Superior temporal gyrus (tissue), 1 donor: ENCODE measurements around the gene PSENEN.
A peak's percentile ranks its signal among the peaks of the same experiment; 100 is the strongest.

ENCODE experiments used
- DNase-seq: peaks from one replicate; pipeline ENCODE4 v3.0.0-alpha.2; 2016; ENCODE audit errors: extremely low spot score

Gene PSENEN

DNA sequence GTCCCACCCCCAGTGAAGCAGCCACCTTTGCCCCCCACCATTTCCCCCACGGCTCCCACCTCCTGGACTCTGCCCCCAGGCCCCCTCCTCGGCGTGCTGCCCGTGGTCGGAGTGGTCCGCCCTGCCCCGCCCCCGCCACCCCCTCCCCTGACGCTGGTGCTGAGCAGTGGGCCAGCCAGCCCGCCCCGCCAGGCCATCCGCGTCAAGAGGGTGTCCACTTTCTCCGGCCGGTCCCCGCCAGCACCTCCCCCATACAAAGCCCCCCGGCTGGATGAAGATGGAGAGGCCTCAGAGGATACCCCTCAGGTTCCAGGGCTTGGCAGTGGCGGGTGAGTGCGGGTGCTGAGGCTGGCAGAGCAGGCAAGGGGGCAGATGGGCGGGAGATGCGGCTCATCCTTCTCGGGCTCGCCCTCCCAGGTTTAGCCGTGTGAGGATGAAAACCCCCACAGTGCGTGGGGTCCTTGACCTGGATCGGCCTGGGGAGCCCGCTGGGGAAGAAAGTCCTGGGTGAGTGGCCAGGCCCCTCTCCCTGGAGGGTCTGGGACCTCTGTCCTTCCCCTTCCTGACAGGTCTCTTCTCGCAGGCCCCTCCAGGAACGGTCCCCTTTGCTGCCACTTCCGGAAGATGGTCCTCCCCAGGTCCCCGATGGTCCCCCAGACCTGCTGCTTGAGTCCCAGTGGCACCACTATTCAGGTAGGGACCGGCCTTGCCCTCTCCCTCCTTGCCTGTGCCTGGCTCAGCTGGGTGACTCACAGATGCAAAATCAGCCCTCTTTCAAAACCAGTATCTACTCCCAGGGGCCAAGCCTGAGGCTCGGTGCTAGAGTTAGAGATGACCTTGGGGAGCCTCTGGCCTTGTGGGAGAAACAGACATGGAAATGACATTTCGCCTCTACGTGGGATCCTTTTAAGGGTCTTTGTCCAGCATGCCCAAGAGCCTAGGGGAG lies 12.0 kb upstream of the PSENEN start:
- no peak for DNase-seq

DNA sequence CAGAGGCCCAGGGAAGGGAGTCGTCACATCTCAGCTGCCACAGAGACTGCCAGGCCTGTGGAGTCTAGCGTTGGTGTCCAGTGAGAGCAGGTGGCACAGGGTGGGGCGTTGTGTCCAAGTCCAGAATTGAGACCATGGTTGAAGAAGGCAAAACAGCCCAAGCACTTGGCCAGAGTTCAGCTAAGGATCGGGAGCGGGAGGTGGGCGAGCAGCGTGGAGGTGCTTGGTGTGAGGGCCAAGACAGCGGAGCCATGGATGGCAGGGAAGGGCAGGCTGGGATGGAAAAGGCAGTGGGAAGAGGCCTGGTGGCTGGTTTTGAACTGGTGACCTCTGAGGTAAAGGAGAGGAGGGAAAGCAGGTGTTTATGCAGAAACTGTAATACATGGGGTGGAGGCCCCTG lies 11.2 kb upstream of the PSENEN start:
- DNase-seq = no peak

DNA sequence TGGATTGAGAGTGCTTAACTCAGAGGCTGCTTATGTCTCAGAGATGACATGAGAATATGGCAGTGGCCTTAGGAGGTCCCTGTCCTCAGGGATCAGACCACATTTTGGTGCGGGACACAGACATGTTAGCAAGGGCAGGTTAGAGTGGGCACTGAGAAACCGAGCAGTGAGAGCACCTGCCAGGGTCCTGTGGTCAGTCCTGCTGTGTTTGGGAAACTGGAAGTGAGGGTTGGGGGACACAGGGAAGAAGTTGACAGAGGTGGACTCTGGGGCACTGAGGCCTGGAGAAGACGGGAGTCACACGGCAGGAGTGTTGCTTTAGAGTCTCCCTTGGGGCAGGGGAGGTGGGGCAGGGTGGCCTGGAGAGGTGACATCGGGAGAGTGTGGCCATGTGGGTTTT lies 10.6 kb upstream of the PSENEN start:
- DNase-seq = no peak

DNA sequence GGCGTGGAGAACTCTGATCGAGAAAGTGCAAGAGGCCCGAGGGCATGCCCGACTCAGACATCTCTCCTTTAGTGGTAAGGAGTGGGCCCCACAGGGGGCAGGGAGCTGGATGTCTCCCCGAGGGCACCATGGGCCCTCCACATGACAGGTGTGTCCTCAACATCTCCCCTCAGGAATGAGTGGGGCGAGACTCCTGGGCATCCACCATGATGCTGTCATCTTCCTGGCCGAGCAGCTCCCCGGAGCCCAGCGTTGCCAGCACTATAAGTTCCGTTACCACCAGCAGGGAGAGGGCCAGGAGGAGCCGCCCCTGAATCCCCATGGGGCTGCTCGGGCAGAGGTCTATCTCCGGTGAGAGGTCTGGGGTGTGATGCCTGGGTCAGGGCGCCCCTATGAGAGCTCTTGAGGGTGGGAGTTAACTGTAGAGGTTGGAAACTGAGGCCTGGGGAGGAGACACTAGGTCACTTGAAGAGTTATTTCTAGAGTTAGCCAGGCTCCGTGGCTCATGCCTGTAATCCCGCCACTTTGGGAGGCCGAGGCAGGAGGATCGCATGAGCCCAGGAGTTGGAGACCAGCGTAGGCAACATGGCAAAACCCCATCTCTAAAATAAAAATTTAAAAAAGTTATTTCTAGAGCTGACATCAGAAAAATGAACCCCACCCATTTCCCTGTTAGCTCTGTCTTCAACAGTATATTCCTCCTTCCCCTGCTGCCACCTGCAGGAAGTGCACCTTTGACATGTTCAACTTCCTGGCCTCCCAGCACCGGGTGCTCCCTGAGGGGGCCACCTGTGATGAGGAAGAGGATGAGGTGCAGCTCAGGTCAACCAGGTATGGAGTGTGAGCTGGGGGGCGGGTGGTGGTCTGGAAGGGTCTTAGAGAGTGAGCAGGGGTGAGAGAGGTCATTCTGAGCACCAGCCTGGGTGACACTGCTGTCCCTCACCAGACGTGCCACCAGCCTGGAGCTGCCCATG lies 8.3 kb upstream of the PSENEN start:
- no peak for DNase-seq

DNA sequence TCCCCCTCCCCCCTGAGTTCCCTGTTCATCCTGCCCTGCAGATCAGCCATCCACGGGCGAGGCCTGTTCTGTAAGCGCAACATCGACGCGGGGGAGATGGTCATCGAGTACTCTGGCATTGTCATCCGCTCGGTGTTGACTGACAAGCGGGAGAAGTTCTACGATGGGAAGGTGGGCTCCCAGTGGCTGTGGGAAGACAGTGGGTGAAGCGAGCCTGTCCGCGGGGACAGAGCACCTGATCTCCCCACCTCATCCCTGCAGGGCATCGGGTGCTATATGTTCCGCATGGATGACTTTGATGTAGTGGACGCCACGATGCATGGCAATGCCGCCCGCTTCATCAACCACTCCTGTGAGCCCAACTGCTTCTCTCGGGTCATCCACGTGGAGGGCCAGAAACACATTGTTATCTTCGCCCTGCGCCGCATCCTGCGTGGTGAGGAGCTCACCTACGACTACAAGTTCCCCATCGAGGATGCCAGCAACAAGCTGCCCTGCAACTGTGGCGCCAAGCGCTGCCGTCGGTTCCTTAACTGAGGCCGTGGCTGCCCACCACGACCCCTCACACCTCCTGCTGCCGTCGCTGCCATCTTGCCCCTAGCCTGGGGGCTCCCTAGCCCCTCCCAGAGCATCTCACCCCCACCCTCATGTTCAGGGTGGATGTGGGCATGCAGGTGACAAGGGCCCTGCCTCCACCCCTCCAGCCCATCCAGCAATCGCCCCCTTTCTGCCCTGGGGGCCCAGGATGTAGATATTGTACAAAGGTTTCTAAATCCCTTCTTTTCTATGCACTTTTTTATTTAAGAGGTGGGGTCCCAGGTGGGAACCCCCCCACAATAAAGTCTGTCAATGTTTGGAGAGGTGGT lies 7.2 kb upstream of the PSENEN start:
- DNase-seq = no peak

DNA sequence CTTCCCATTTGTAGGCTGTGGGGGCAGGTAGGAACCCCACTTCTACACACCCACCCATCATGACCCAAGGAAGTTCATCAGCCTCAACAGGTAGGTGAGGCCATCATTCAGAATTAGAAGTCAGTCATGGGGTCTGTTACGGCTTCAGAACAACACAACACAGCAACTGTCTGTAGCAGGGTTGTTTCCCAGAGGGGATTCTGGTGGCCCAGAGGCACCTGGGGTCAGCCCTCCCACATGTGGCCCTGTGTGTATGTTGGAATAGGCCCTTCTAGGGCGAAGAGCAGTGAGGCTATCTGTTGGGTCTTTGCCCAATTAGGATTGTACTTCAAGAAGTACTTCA lies 6.6 kb upstream of the PSENEN start:
- no peak for DNase-seq

DNA sequence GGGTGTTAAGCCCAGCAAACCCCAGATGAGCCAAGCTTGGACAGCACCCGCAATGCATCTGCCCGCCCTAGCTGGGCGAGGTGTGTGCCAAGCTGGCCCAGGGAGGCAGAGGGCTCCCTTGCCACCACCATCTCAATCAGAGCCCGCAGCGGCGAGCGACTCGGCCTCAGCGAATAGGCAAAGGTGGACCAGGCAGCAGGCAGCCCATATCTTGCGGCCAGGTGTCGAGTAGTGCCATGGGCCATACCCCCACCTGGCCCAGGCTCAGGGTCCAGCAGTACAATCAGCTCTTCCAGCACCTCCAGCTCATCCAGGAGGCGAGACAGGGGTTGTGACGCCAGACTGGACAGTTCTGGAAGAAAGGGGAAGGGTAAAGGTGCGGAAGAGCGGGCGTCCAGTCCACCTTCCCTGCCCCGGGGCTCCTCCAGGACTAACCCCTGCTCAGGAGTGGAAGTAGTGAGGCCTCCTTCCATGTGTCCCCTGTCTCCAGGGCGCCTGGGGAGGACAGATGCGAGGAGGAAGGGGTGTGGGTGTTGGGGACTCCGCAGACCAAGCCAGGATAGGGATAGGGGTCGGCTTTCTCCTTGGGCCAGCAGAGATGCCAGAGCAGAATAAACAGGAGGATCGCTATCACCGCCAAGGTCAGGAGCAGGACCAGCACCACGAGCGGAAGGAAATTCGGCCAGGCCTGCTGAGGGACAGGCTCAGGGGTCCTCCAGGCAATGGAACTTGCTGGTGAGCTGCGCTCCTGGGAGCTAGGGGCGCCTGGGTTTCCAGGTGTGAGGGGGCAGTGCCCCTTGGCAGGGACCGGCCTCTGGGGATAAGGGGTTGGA lies 6.0 kb upstream of the PSENEN start:
- no peak for DNase-seq

DNA sequence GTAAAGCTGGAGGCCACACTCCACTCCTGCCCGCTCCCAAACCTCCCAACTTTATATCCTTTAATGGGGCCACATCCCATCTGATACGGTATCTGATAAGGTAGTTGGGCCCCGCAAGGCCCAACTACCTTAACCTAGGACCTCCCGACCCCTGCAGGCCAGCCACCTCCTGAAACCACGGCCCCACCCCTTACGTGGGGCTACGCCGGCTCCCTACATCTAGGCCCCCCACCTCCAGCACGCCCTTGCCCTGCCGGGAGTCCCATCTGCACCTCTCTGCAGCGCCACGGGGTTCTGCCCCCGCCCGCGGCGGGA lies 5.4 kb upstream of the PSENEN start:
- no peak for DNase-seq

DNA sequence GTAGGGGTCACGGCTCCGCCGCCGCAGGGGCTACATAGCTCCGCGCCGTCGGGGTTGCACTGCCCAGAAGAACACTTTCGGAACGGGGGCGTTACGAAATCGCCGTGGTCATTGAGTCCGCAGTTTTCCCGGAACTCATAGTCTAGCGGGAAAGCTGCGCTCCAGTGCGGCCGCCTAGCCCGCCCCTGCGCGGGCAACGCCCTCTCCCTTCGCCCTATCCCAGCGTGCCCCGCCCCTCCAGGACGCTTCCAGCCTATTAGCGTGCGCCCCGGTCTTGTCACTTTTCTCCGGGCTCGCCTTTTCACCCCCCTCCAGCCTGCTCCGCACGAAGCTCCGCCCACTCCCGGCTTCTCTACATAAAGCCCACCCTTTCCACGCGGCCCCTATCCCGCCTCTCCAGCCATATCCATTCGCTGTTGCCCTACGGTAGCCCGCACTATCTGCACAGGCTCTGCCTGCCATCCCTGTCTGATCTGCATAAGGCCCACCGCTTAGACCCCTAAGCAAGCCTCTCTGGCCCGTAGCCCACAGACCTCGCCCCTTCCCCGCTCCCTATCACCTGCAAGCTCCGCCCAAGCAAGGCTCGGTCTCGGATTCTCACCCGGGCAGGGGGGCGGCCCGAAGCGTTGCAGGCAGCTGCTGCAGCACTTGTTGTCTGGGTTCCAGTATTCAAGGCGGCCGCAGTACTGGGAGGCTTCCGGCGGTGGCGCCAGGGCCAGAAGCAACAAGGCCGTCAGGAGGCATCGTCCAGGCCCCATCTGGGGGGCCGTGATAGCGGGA lies 4.8 kb upstream of the PSENEN start:
- DNase-seq = peak; percentile 99

DNA sequence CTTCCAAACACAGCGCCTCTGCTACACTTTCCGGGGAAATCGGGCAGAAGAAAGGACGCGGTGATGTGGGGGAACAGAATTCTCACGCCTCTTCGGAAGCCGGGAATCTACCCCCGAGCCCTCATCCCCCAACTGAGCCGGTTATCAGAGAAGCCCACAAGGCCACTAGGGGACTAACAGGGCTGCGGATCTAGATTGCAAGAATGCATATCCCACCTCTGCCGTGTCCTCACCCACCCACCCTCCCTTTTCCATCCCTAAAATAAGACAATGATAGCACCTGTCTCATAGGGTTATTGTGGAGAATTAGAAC lies 4.3 kb upstream of the PSENEN start:
- no peak for DNase-seq

DNA sequence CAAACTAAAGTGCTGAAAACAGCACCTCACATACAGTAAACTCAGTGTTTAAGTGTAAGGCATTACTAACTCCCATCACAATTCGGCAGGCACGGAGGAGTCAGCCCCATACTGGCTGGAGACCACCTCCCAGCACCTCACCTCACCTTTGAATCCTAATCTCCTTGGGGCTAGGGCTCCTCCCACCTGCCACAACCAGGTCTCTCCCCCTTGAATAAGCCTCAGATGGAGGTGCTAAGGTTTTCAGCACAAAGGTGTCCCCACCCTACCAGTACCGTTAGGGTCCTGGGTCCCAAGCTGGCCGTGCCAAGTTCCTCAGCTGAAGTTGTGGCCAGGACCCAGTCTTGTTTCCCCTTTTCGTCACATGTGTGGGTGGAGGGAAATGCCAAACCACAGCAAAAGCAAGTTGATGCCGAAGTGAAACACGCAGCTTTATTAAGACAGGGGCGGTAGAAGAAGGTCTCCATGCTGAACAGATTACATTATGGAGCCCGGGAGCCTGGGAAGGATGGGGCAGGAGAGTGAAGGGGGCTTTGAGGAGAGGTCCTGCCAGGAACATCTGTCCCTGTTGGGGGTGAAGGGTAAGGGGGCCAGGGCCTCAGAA lies 3.2 kb upstream of the PSENEN start, which contains the start of gene IGFLR1:
Gene IGFLR1 (minus strand): TSS at position 332 of the 604 bp plus-strand sequence. CDS start 1,272 bp downstream, outside the sequence.
- DNase-seq = no peak

DNA sequence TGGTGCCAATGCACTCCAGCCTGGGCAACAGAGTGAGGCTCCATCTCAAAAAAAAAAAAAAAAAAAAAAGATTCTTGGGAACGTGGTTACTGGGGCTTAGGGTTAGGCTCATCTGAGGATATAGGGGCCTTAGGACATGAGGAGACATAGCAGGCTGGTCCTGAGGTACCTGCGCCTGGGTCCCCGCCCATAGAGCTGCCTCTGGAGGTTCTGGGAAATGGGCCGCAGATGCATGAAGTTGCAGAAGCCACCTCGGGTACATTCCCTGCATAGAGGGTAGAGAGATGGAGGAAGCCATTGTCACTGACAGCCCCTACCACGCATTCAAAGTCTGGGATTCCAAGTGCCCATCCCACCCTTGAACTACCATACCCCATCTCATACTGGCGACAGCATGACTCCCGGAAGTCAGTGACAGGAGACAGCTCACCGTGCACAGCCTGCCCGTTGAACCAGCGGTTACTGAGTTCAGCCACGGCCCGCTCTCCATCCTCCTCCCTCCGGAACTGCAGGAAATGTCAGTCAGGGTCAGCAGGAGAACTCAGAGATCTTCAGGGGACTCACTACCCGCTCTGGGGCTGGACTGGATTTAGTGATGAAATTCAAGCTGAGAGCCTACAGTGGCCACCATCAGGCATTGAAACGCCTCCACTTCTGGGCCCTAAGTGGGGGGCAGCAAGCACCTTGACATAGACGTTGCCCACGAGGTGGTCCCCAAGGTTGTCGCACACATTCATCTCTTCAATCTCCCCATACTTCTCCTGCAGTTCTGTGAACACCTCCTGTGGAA lies 1.6 kb upstream of the PSENEN start:
- no peak for DNase-seq

DNA sequence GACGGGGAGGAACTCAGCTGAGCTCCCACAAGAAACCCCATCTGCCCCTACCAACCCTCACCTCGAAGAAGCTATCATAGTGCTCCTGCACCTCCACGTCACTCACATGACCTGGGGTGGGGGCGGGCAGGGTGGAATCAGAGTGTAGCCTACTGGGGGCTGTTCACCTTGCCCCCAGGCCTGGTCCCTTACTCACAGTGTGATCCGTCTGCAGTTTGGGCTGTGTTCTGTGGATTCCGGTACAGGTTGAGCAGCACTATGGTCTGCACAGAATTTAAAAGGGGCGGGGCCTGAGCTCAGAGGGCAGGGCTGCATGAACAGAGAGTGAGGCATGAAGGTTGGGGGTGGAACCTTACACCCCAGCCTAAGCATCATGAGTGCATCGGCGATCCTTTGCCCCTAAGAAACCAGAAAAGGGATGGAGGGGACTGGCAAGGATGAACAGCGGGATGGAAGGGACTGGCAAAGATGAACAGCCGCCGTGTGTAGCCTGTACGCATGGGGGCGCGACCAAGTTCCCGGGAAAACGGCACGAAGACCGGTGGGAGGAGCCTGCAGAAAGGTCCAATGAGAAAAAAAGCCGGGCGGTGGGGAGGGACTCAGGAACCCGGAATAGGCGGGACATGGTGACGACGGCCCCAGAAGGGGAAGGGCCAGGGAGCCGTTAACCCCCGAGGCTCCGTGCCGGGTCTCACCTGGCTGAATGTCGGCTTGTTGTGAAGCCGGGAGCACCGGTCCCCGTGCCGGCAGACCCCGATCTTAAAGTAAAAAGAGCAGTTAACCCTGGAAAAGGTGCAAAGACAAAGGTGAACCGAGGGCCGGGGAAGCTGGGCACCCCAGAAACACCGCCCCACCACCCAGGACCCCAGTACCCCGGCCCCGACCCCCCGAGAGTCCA lies 772 bp upstream of the PSENEN start:
- peak; percentile 98 for DNase-seq

DNA sequence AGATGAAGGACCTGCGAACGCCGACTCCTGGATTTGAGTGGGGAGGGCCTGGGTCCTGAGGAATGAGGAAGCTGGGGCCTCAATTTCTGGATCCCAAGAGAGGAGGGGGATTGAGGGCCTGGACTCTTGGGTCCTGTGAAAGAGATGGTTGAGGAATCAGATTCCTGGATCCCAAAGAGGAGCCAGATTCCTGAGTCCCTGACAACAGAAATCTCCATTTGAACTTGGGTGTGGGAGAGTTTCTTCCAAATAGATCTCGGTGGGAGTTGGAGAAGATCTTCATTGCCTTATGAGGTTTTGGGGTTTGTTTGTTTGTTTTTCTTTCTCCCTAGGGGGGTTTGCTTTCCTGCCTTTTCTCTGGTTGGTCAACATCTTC lies 624 bp downstream of the PSENEN start:
- no peak for DNase-seq

DNA sequence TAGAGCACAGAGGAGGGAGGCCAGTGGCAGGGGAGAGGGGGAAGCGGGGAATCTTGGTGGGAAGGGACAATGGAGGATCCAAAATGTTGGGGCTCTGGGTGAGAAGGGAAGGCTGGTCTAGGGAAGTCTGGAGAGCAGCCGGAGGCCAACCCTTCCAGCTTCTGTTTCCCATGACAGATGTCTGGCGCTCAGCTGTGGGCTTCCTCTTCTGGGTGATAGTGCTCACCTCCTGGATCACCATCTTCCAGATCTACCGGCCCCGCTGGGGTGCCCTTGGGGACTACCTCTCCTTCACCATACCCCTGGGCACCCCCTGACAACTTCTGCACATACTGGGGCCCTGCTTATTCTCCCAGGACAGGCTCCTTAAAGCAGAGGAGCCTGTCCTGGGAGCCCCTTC lies 1.1 kb downstream of the PSENEN start:
- no peak for DNase-seq

DNA sequence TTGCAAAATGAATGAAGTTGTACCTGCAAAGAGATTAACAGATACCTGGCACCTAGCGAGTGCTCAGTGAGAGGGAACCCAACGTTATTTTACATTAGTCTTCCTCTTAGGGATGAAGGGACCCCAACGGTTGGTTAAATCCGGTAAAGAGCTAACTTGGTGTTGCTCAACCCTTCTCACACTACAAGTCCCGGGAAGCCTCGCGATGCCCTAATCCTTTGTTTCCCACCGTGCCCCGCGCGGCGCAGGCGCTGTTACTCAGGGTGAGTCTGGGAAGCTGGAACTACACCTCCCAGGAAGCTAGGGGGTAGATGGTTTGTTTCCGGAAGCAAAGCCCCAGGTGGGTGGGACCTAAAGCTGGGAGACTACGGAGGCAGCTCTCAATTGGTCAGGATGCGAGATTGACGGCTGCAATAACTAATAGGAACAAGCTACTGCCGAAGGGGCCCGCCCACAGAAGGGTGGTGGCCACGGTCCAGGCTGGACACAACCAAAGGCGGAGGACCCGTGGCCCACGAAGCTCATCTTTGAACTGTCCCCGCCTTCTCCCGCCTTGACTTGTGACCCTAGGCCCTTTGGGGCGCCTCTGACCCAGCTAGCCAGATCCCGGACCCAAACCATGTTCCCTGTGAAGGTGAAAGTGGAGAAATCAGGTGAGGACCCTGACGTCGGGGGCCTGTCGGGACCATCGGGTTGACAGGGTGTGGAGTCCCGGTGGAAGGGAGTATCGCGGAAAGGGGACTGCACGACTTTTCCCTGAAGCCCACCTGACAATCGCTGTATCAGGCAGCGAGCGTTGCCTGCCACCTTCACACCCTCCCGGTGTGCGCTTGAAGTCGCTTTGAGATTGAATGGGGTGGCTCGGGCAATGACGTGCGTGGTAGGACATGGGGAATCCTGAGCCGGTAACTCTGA lies 2.9 kb downstream of the PSENEN start, which contains the start of gene LIN37:
Gene LIN37 (plus strand): TSS at position 471 of the 915 bp plus-strand sequence. CDS start 149 bp downstream, at position 620.
- DNase-seq = peak; percentile 100

DNA sequence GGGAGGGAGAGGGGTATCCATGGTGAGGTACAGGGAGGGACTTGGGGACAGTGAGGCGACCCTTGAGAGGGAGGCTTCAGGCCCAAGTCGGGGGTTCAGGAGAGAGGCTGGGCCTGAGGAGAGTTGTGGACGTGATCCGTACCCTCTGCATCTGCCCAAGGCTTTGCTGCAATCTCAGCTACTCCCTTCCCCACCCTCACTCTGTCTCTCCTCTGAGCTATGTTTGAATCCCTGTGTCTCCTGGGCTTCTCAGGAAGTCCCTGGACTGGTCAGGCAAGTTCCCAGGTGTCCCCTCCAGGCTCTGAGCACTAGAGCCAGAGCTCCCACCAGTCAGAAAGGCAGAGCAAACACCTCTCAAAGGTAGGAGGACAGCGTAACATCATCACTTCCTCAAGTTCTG lies 4.7 kb downstream of the PSENEN start:
- DNase-seq = no peak
